Measurements from ENCODE around the gene ARHGEF37.
"Not testable (repeated sequence)": the region's sequence is repeated elsewhere in the genome, so short reads cannot be mapped to it uniquely, and the experiment has no call there.

ARHGEF37 gene

GRCh38 chr5:149564542-149565140 is 16.7 kb upstream of the ARHGEF37 start:
- not testable (repeated sequence) for DNase-seq (ENCODE audit: low read depth in 2 of 2)

- no peak for DNase-seq (ENCODE audit: low read depth in 2 of 2)
These were observed 14.1 kb upstream of the ARHGEF37 start for GRCh38 chr5:149567226-149567625.

- no peak for DNase-seq (ENCODE audit: low read depth in 2 of 2)
These were observed 9.1 kb upstream of the ARHGEF37 start for GRCh38 chr5:149572170-149572569.

GRCh38 chr5:149572576-149573231 is 8.6 kb upstream of the ARHGEF37 start:
- DNase-seq (ENCODE audit: low read depth in 2 of 2), result no peak

GRCh38 chr5:149575131-149575530 is 6.2 kb upstream of the ARHGEF37 start:
- DNase-seq (ENCODE audit: low read depth in 2 of 2), result no peak

- no peak for DNase-seq (ENCODE audit: low read depth in 2 of 2)
These were observed 5.3 kb upstream of the ARHGEF37 start for GRCh38 chr5:149576021-149576420.

GRCh38 chr5:149578896-149579295 is 2.4 kb upstream of the ARHGEF37 start:
- no peak for DNase-seq (ENCODE audit: low read depth in 2 of 2)

- no peak for DNase-seq (ENCODE audit: low read depth in 2 of 2)
These were observed 498 bp upstream of the ARHGEF37 start for GRCh38 chr5:149580808-149581191.

- no peak for DNase-seq (ENCODE audit: low read depth in 2 of 2)
These were observed 852 bp downstream of the ARHGEF37 start for GRCh38 chr5:149581931-149582768.

GRCh38 chr5:149583394-149583793 is 2.1 kb downstream of the ARHGEF37 start:
- no peak for DNase-seq (ENCODE audit: low read depth in 2 of 2)

GRCh38 chr5:149584121-149584520 is 2.8 kb downstream of the ARHGEF37 start:
- no peak for DNase-seq (ENCODE audit: low read depth in 2 of 2)

GRCh38 chr5:149585910-149586309 is 4.6 kb downstream of the ARHGEF37 start:
- no peak for DNase-seq (ENCODE audit: low read depth in 2 of 2)

GRCh38 chr5:149586708-149587318 is 5.5 kb downstream of the ARHGEF37 start:
- DNase-seq (ENCODE audit: low read depth in 2 of 2), result no peak

GRCh38 chr5:149588936-149589335 is 7.6 kb downstream of the ARHGEF37 start:
- no peak for DNase-seq (ENCODE audit: low read depth in 2 of 2)

GRCh38 chr5:149593370-149593769 is 12.1 kb downstream of the ARHGEF37 start:
- no peak for DNase-seq (ENCODE audit: low read depth in 2 of 2)

GRCh38 chr5:149594206-149594895 is 13.1 kb downstream of the ARHGEF37 start:
- no peak for DNase-seq (ENCODE audit: low read depth in 2 of 2)

GRCh38 chr5:149595105-149595504 is 13.8 kb downstream of the ARHGEF37 start:
- DNase-seq (ENCODE audit: low read depth in 2 of 2), result not testable (repeated sequence)

- DNase-seq (ENCODE audit: low read depth in 2 of 2), result no peak
These were observed 15.4 kb downstream of the ARHGEF37 start for GRCh38 chr5:149596712-149597111.

- DNase-seq (ENCODE audit: low read depth in 2 of 2), result no peak
These were observed 16.3 kb downstream of the ARHGEF37 start for GRCh38 chr5:149597618-149598017.

GRCh38 chr5:149598234-149598633 is 16.9 kb downstream of the ARHGEF37 start:
- not testable (repeated sequence) for DNase-seq (ENCODE audit: low read depth in 2 of 2)

- DNase-seq (ENCODE audit: low read depth in 2 of 2), result no peak
These were observed 17.7 kb downstream of the ARHGEF37 start for GRCh38 chr5:149598966-149599365.

- no peak for DNase-seq (ENCODE audit: low read depth in 2 of 2)
These were observed 18.1 kb downstream of the ARHGEF37 start for GRCh38 chr5:149599375-149599774.

All from stimulated activated CD8-positive, alpha-beta memory T cell treated with anti-CD3 and anti-CD28 coated beads, Interleukin-2, amount 100 ng/mL, for 1 hour (primary cell).